Activated naive CD8-positive, alpha-beta T cell treated with anti-CD3 and anti-CD28 coated beads, Interleukin-2, amount 10 ng/mL, durations not matched to agents 7 days and 5 days (primary cell): ENCODE data around the gene CPXM2. TPM values are rescaled to one million over a fixed set of nuclear protein-coding genes. Genes with fewer than 3 reads are reported as not detected.

Experiments used
- ATAC-seq: fragments of 150-1000 bp; cut with Tn5 transposase; one replicate; pipeline ENCODE4 v1.10.0; 2021; ENCODE audit warnings: low read depth, moderate library complexity
- POLR2A ChIA-PET: fragments of 350-600 bp; sonication (Branson Sonifier 250); formaldehyde crosslinking; loops from one replicate; lab custom pipeline; 2021; ENCODE audit warnings: antibody characterized with exemption; lab: Charles Lee
- DNase-seq: peaks from one replicate; pipeline ENCODE4 v3.0.0; 2021
- H3K27ac Mint-ChIP-seq: one replicate; pipeline ENCODE4 v1.8.0; 2022; ENCODE audit warnings: mild to moderate bottlenecking, mixed read lengths
- H3K27me3 Mint-ChIP-seq: one replicate; pipeline ENCODE4 v1.8.0; 2022; ENCODE audit warnings: mild to moderate bottlenecking, moderate library complexity, mixed read lengths
- H3K36me3 Mint-ChIP-seq: one replicate; pipeline ENCODE4 v1.8.0; 2021; ENCODE audit warnings: mild to moderate bottlenecking, mixed read lengths
- H3K4me1 Mint-ChIP-seq: one replicate; pipeline ENCODE4 v1.8.0; 2021; ENCODE audit warnings: mixed read lengths
- H3K4me3 Mint-ChIP-seq: one replicate; pipeline ENCODE4 v1.8.0; 2022; ENCODE audit warnings: mild to moderate bottlenecking, moderate library complexity, mixed read lengths
- H3K9me3 Mint-ChIP-seq: one replicate; pipeline ENCODE4 v1.8.0; 2021; ENCODE audit warnings: mixed read lengths
- total RNA-seq, 2 experiments: library from RNA; stranded (reverse); gene quantifications; one replicate each; pipeline ENCODE4 v1.2.3, GENCODE V29; 2021

CPXM2 gene
- total RNA-seq, 2 experiments from 2014 or later = not detected

DNA sequence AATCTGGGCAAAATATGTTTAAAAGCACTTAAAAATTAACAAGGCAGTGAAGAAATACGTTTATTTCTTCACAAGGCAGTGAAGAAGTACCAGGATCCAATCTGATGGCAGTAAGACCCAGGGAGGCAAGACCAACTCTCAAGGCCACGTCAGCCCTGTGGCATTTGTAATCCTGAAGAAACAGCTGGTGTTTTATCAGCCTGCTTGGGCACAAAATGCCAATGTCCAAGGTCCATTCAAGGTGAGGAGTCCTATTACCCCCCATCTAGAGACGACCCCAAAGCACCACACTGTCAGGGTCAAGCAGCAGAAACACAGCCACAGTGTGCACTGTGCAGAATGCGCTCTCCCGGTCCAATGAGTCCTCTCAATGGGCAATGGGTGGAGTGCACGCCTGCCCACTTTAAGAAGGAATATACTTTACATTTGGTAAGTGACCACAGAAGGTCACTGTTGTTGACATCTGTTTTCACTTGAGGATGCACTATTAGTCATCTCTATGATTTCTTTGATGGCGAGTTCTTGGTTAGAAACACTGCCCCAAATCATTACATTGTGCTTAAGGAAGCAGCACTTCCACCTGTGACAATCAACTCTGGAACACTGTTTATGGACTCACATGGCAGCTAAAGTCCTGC is 12.8 kb downstream of the CPXM2 start:
- POLR2A ChIA-PET = no interaction called here
- Mint-ChIP-seq H3K9me3 (no peaks in the 10 kb centered on the region), H3K27ac (no peak overlapping the region), H3K4me1 (no peaks in the 10 kb centered on the region), H3K4me3 (no peak overlapping the region), H3K27me3 (no peaks in the 10 kb centered on the region), H3K36me3 (no peaks in the 10 kb centered on the region)
- DNase-seq (no peak), ATAC-seq (no peak)

GRCh38 chr10:123870260-123870659 is 21.3 kb downstream of the CPXM2 start:
- Mint-ChIP-seq H3K36me3 (no peaks in the 10 kb centered on the region), H3K9me3 (no peaks in the 10 kb centered on the region)

DNA sequence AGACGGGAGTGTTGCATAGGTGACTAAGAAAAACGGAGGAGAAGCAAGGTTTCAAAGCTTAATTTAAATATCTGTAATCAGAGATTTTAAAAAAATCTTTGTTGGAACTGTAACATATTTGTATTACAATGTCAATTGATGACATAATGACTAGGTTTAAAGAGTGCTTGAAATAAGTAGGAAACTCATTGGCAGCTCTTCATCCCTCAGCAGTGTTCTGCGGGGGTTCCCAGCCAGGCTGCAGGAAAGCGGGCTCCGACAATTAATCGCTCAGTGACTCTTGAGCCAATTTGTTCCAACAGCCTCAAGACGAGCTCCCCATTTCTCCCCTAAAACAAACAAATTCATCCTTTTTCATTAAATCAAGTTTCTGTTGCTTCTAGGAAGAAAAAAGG is 22.6 kb downstream of the CPXM2 start:
- DNase-seq (no peak), ATAC-seq (no peak)
- H3K27me3 Mint-ChIP-seq = no peaks in the 10 kb centered on the region
- H3K4me3 Mint-ChIP-seq = no peak overlapping the region
- H3K9me3 Mint-ChIP-seq = no peaks in the 10 kb centered on the region
- POLR2A ChIA-PET = no interaction called here
- no peaks in the 10 kb centered on the region for H3K4me1 Mint-ChIP-seq
- no peak overlapping the region for H3K27ac Mint-ChIP-seq
- H3K36me3 Mint-ChIP-seq = no peaks in the 10 kb centered on the region

More at GRCh38 chr10:123870260-123870659, 21.3 kb downstream of the CPXM2 start:
- POLR2A ChIA-PET = no interaction called here
- ATAC-seq (no peak), DNase-seq (no peak)
- no peaks in the 10 kb centered on the region for H3K4me1 Mint-ChIP-seq
- no peak overlapping the region for H3K4me3 Mint-ChIP-seq
- H3K27ac Mint-ChIP-seq = no peak overlapping the region
- H3K27me3 Mint-ChIP-seq = no peaks in the 10 kb centered on the region

DNA sequence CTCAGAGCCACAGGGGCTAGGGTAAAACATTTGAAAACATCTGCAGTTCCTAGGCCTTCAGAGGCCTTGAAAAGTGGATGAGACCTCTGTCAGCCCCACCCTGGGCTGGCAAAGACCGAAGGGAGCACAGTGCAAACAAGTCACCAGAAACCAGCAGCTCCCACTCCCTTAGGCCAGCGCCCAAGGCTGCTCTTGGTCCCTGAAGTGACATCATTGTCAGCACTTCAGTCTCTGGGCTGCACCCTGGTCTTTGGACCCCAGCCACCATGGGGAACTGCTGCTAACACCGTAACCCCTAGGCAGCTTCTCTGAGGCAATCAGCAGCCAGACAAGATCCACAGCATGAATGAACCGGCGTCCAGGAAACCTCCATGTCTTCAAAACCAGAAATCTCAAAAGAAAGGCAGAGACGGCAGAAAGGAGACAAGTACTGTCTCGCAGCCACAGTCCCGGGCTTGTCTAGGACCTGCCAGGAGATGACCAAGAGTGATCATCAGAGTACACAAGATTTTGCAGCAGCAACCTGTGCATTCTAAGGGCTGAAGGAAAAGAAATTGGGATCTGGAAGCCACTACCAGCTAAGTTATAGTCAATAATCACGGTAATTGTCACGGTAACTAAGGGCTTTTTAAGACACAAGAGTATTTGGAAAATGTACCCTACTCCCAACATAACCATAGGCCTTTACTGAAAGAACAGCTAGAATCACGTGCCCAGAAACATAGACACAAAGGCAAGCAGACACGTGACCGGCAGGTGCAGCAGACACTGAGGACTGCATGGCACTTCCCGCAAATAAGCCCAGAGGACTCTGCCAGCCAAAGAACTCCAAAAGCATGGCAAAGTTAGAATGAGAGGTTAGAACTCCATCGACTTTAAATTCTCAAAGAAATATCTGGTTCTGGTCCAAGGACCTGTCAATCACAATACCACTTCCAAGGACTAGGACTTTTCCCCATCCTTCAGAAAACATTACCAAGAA is 23.3 kb downstream of the CPXM2 start:
- Mint-ChIP-seq H3K27ac (no peak overlapping the region), H3K9me3 (no peaks in the 10 kb centered on the region), H3K27me3 (no peaks in the 10 kb centered on the region), H3K4me1 (no peaks in the 10 kb centered on the region), H3K36me3 (no peaks in the 10 kb centered on the region), H3K4me3 (no peak overlapping the region)
- ATAC-seq (no peak), DNase-seq (no peak)
- POLR2A ChIA-PET = no interaction called here

DNA sequence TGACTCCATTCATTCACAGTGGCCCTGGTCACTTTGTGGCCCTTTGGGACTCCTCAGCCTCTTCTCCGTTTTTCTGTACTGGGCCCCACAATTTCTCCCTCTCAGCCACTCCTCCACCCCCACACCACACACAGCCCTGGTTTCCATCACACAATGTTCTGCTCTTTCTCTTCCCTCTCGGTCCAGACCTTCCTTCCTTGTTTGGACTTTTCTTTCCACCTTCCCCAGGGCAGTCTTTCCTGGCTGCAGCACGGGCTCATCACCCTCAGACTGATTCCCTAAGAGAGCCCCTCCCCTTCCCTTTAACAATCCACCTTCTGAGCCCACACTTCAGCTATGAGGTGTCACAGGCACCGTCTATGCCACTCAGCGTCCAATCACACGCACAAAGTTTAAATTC is 25.7 kb downstream of the CPXM2 start:
- Mint-ChIP-seq H3K27ac (no peak overlapping the region), H3K4me3 (no peak overlapping the region), H3K27me3 (peaks cover 3% of the 10 kb centered on the region), H3K36me3 (no peaks in the 10 kb centered on the region), H3K4me1 (no peaks in the 10 kb centered on the region), H3K9me3 (no peaks in the 10 kb centered on the region)
- no peak for DNase-seq
- ATAC-seq = no peak
- POLR2A ChIA-PET = no interaction called here

DNA sequence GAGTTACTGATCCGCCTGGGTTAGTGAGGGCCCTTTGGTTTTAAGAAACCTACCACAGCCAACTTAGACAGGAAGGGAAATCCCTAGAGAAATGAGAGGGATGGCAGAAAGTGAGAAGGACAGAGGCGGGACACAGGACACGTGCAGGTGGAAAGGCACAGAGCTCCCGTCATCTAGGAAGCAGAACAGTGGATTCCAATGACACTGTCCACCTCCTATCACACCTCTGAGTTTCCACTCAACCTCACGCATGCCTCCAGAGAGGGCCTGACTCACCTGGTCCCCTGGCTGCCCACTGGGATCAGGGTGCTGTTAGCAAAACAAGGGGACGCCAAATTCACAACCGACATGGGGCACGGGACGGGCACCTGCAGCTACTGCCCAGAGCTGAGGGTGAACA is 26.3 kb downstream of the CPXM2 start:
- Mint-ChIP-seq H3K27ac (no peak overlapping the region), H3K36me3 (no peaks in the 10 kb centered on the region), H3K27me3 (peaks cover 3% of the 10 kb centered on the region), H3K4me1 (no peaks in the 10 kb centered on the region), H3K9me3 (no peaks in the 10 kb centered on the region), H3K4me3 (no peak overlapping the region)
- ATAC-seq (no peak), DNase-seq (no peak)
- POLR2A ChIA-PET = no interaction called here

DNA sequence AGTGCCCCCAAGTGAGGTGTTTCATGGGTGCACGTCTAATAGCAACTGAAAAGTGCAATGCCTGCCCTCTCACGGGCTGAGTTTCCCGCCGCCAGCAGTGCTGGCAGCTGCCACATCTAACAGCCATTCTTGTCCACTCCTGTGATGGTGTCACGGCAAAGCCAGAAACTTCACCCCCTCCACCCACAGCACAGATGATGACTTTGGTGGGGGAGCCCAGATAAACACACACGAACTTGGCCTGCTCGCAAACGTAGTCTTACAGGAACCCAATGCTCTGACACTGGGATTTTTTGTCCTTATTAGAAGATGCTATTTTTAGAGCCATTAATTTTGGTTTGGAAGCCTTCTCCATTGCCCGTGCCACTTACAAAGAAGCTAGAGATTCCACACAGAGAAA is 26.7 kb downstream of the CPXM2 start:
- no peaks in the 10 kb centered on the region for H3K36me3 Mint-ChIP-seq
- no peaks in the 10 kb centered on the region for H3K9me3 Mint-ChIP-seq
- POLR2A ChIA-PET = no interaction called here
- ATAC-seq = no peak
- H3K27ac Mint-ChIP-seq = no peak overlapping the region
- no peak for DNase-seq
- no peak overlapping the region for H3K4me3 Mint-ChIP-seq
- H3K4me1 Mint-ChIP-seq = no peaks in the 10 kb centered on the region
- peaks cover 3% of the 10 kb centered on the region for H3K27me3 Mint-ChIP-seq

- H3K4me1 Mint-ChIP-seq = no peaks in the 10 kb centered on the region
- ATAC-seq = no peak
- DNase-seq = no peak
- H3K4me3 Mint-ChIP-seq = no peak overlapping the region
- H3K36me3 Mint-ChIP-seq = no peaks in the 10 kb centered on the region
- H3K27me3 Mint-ChIP-seq = peaks cover 3% of the 10 kb centered on the region
- no peak overlapping the region for H3K27ac Mint-ChIP-seq
- POLR2A ChIA-PET = no interaction called here
- H3K9me3 Mint-ChIP-seq = no peaks in the 10 kb centered on the region
Observed at GRCh38 chr10:123863721-123864482, 27.7 kb downstream of the CPXM2 start.

GRCh38 chr10:123863183-123863575 is 28.4 kb downstream of the CPXM2 start:
- no peak for ATAC-seq
- Mint-ChIP-seq H3K9me3 (no peaks in the 10 kb centered on the region), H3K4me3 (no peak overlapping the region), H3K27ac (no peak overlapping the region), H3K4me1 (no peaks in the 10 kb centered on the region), H3K27me3 (peaks cover 3% of the 10 kb centered on the region), H3K36me3 (no peaks in the 10 kb centered on the region)
- no peak for DNase-seq
- POLR2A ChIA-PET = no interaction called here

- POLR2A ChIA-PET = no interaction called here
- H3K4me3 Mint-ChIP-seq = no peak overlapping the region
- no peaks in the 10 kb centered on the region for H3K4me1 Mint-ChIP-seq
- peaks cover 3% of the 10 kb centered on the region for H3K27me3 Mint-ChIP-seq
- H3K9me3 Mint-ChIP-seq = no peaks in the 10 kb centered on the region
- ATAC-seq (no peak), DNase-seq (no peak)
- no peaks in the 10 kb centered on the region for H3K36me3 Mint-ChIP-seq
- H3K27ac Mint-ChIP-seq = no peak overlapping the region
Observed at GRCh38 chr10:123862421-123863182, 29.0 kb downstream of the CPXM2 start.

GRCh38 chr10:123860856-123861255 is 30.8 kb downstream of the CPXM2 start:
- POLR2A ChIA-PET = no interaction called here
- no peaks in the 10 kb centered on the region for H3K4me1 Mint-ChIP-seq
- no peak overlapping the region for H3K4me3 Mint-ChIP-seq
- H3K27ac Mint-ChIP-seq = no peak overlapping the region
- no peak for DNase-seq
- ATAC-seq = no peak
- peaks cover 3% of the 10 kb centered on the region for H3K27me3 Mint-ChIP-seq
- no peaks in the 10 kb centered on the region for H3K36me3 Mint-ChIP-seq
- no peaks in the 10 kb centered on the region for H3K9me3 Mint-ChIP-seq

DNA sequence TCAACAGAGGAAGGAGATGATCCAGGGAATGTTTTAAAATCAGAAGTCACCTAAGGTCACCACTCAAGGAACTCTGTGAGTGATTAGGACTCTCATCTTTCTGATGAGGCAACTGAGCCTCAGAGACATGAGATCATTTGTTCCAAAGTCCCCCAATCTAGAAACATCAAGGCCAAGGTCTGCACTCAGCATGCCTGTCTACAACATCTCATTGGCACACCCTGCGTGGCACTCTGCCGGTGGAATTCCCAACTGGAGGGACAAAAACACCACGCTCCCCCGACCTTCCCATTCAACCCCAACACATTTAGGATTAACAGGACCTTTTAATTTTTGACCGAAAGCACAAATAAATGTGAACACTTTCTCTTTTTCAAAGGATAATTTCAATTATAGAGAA is 31.4 kb downstream of the CPXM2 start:
- POLR2A ChIA-PET = no interaction called here
- H3K9me3 Mint-ChIP-seq = no peaks in the 10 kb centered on the region
- H3K27ac Mint-ChIP-seq = no peak overlapping the region
- H3K27me3 Mint-ChIP-seq = peaks cover 3% of the 10 kb centered on the region
- no peaks in the 10 kb centered on the region for H3K36me3 Mint-ChIP-seq
- H3K4me3 Mint-ChIP-seq = no peak overlapping the region
- no peaks in the 10 kb centered on the region for H3K4me1 Mint-ChIP-seq
- DNase-seq (no peak), ATAC-seq (no peak)

DNA sequence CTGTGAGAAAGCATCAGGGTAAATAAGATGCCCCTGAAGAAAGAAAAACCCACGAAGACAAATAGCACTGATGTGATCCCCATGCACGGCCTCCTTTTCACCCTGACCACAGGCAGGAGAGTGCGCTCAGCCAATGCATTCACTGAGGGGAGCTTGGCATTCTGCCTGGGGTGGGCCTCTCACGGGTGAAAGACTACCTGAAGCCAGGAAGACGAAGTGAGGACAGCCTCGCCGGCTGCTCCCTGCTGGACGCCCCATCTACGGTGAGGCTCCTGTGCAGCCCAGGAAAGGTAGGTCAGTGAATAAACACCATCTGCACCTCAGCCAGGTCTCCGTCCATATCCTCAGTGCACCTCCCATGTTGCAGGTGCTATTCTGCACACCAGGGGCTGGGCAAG is 32.0 kb downstream of the CPXM2 start:
- Mint-ChIP-seq H3K4me1 (no peaks in the 10 kb centered on the region), H3K27ac (no peak overlapping the region), H3K9me3 (no peaks in the 10 kb centered on the region), H3K27me3 (peaks cover 3% of the 10 kb centered on the region), H3K4me3 (no peak overlapping the region), H3K36me3 (no peaks in the 10 kb centered on the region)
- no peak for DNase-seq
- no peak for ATAC-seq
- POLR2A ChIA-PET = no interaction called here
